ENCODE data around the gene SLC38A3. TPM values are rescaled to one million over a fixed set of nuclear protein-coding genes. Genes with fewer than 3 reads are reported as not detected.

The SLC38A3 gene
- total RNA-seq, 1 donor from 2014 or later = 43.5 TPM

GRCh38 chr3:50174947-50175524, 30.0 kb upstream of the SLC38A3 start:
- Mint-ChIP-seq H3K27me3 (no peaks in the 10 kb centered on the region), H3K9me3 (ENCODE audit: low read depth) (no peaks in the 10 kb centered on the region), H3K4me3 (ENCODE audit: low read depth) (no peak overlapping the region), H3K36me3 (ENCODE audit: insufficient read depth) (peaks cover 3% of the 10 kb centered on the region), H3K4me1 (ENCODE audit: low read depth) (peaks cover 7% of the 10 kb centered on the region), H3K27ac (no peak overlapping the region)
- TF ChIP-seq CTCF (IDR thresholded peaks at IDR 0.05; ENCODE audit: unreplicated experiment) = no peak
- no peak for DNase-seq (ENCODE audit: low spot score, unreplicated experiment)

GRCh38 chr3:50177346-50177745, 27.7 kb upstream of the SLC38A3 start:
- H3K4me1 Mint-ChIP-seq (ENCODE audit: low read depth) = peaks cover 10% of the 10 kb centered on the region

GRCh38 chr3:50179710-50180109, 25.4 kb upstream of the SLC38A3 start:
- TF ChIP-seq CTCF (IDR thresholded peaks at IDR 0.05; ENCODE audit: unreplicated experiment) = no peak
- Mint-ChIP-seq H3K4me3 (ENCODE audit: low read depth) (no peak overlapping the region), H3K36me3 (ENCODE audit: insufficient read depth) (peaks cover 4% of the 10 kb centered on the region), H3K27ac (no peak overlapping the region), H3K9me3 (ENCODE audit: low read depth) (no peaks in the 10 kb centered on the region), H3K4me1 (ENCODE audit: low read depth) (peaks cover 17% of the 10 kb centered on the region), H3K27me3 (no peaks in the 10 kb centered on the region)
- no peak for DNase-seq (ENCODE audit: low spot score, unreplicated experiment)

More at GRCh38 chr3:50177346-50177745, 27.7 kb upstream of the SLC38A3 start:
- no peak for TF ChIP-seq CTCF (IDR thresholded peaks at IDR 0.05; ENCODE audit: unreplicated experiment)
- Mint-ChIP-seq H3K27ac (no peak overlapping the region), H3K9me3 (ENCODE audit: low read depth) (no peaks in the 10 kb centered on the region), H3K4me3 (ENCODE audit: low read depth) (no peak overlapping the region), H3K27me3 (no peaks in the 10 kb centered on the region), H3K36me3 (ENCODE audit: insufficient read depth) (peaks cover 3% of the 10 kb centered on the region)
- no peak for DNase-seq (ENCODE audit: low spot score, unreplicated experiment)

GRCh38 chr3:50181985-50182384, 23.1 kb upstream of the SLC38A3 start:
- Mint-ChIP-seq H3K4me1 (ENCODE audit: low read depth) (peaks cover 17% of the 10 kb centered on the region), H3K27me3 (no peaks in the 10 kb centered on the region), H3K27ac (no peak overlapping the region), H3K36me3 (ENCODE audit: insufficient read depth) (peaks cover 3% of the 10 kb centered on the region), H3K4me3 (ENCODE audit: low read depth) (no peak overlapping the region), H3K9me3 (ENCODE audit: low read depth) (no peaks in the 10 kb centered on the region)
- TF ChIP-seq CTCF (IDR thresholded peaks at IDR 0.05; ENCODE audit: unreplicated experiment) = no peak
- DNase-seq (ENCODE audit: low spot score, unreplicated experiment) = no peak

- no peak for DNase-seq (ENCODE audit: low spot score, unreplicated experiment)
- TF ChIP-seq CTCF (IDR thresholded peaks at IDR 0.05; ENCODE audit: unreplicated experiment) = no peak
- Mint-ChIP-seq H3K27ac (no peak overlapping the region), H3K9me3 (ENCODE audit: low read depth) (no peaks in the 10 kb centered on the region), H3K36me3 (ENCODE audit: insufficient read depth) (peaks cover 3% of the 10 kb centered on the region), H3K4me3 (ENCODE audit: low read depth) (no peak overlapping the region), H3K27me3 (no peaks in the 10 kb centered on the region), H3K4me1 (ENCODE audit: low read depth) (peaks cover 17% of the 10 kb centered on the region)
These were observed 22.5 kb upstream of the SLC38A3 start for GRCh38 chr3:50182533-50183099.
